ENCODE data around the gene TMEM243.
A peak's percentile ranks its signal among the peaks of the same experiment; 100 is the strongest.
"Not testable (repeated sequence)": the region's sequence is repeated elsewhere in the genome, so short reads cannot be mapped to it uniquely, and the experiment has no call there.

TMEM243 gene

DNA sequence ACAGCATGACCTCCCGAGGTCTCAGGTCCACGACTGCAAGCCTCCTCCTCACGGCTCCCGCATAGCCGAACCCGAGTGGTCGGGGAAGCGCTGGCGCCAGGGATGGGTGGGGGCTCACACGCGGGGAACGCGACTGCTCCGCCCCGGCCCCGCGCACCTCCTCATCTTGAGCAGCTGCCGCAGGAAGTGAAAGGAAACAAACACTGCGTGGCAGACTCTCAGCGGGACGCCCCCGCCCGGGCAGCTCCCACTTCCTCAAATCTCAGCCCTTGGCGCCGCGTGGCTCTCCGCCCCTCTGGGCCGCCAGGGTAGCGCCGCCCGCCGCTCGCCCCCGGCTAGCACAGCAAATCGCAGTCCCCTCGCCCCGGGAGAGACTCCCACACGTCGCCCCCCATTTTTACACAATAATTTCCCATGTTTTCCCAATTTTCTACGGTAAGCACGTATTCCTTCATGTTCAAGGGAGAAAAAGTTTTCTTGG lies at the start of gene TMEM243:
Gene TMEM243, minus strand, starts transcription at position 188 of the 481 bp plus-strand sequence. CDS start 229 bp downstream, outside the sequence.
- FAIRE-seq = no peak
- DNase-seq (ENCODE audit: insufficient read length, low spot score) = peak; percentile 29

- FAIRE-seq (no peak), DNase-seq (ENCODE audit: insufficient read length, low spot score) (no peak)
Observed at GRCh38 chr7:87267239-87267900, 47.8 kb upstream of the TMEM243 start.

- DNase-seq (ENCODE audit: insufficient read length, low spot score) (no peak), FAIRE-seq (no peak)
Observed at GRCh38 chr7:87263537-87263936, 44.0 kb upstream of the TMEM243 start.

DNA sequence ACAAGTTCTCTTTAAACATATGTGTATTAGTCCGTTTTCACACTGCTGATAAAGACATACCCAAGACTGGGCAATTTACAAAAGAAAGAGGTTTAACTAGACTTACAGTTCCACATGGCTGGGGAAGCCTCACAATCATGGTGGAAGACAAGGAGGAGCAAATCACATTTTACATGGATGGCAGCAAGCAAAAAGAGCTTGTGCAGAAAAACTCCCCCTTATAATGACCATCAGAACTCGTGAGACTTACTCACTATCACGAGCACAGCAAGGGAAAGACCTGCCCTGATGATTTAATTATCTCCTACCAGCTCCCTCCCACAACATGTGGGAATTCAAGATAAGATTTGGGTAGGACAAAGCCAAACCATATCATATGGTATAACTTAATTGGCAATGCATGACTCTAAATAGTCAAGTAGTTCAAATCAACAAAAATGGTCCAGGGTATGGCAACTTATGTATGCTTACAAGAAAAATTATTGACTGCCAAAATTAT lies 34.1 kb upstream of the TMEM243 start:
- no peak for FAIRE-seq
- DNase-seq (ENCODE audit: insufficient read length, low spot score) = no peak

DNA sequence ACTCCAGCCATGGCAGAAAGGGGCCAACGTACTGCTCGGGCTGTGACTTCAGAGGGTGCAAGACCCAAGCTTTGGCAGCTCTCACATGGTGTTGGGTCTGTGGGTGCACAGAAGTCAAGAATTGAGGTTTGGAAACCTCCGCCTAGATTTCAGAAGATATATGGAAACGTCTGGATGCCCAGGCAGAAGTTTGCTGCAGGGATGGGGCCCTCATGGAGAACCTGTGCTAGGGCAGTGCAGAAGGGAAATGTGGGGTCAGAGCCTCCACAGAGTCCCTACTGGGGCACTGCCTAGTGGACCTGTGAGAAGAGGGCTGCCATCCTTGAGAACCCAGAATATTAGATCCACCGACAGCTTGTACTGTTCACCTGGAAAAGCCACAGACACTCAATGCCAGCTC lies 26.1 kb upstream of the TMEM243 start:
- FAIRE-seq; DNase-seq (ENCODE audit: insufficient read length, low spot score): not testable (repeated sequence)

GRCh38 chr7:87238464-87239051 lies 19.0 kb upstream of the TMEM243 start:
- not testable (repeated sequence) for DNase-seq (ENCODE audit: insufficient read length, low spot score); FAIRE-seq

DNA sequence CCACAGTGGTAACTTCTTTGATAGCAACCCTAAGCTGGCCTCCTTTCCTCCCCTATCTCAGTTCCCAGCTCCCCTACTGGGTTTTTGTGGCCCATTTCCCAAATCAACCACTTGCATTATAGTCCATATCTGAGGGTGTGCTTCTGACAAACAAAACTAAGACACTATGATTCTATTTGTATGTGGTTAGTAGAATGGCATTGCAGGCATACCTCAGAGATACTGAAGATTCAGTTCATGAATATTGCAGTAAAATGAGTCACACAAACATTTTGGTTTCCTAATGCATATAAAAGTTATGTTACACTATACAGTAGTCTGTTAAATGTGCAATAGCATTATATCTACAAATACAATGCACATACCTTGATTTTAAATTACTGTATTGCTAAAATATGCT lies 15.4 kb upstream of the TMEM243 start:
- no peak for DNase-seq (ENCODE audit: insufficient read length, low spot score)

DNA sequence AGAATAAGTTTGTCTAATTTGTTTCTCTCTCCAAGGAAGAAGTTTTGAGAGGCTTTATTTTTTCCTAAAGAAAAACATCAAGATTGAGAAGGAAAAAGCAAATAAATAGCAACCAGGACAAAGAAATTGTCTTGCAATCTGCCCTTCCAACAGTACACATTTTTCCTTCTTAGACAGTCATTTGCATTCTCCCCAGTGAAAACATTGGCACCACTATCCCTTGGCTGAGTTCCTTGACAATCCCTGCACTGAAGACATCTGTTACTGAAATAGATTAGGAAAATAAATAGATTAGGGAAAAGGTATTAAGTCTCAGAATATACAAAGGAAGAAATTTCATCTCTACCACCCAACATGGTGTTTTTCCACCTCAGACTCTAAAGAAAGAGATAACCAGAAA lies 12.2 kb upstream of the TMEM243 start:
- FAIRE-seq = no peak
- no peak for DNase-seq (ENCODE audit: insufficient read length, low spot score)

More for the DNA sequence above, 15.4 kb upstream of the TMEM243 start:
- FAIRE-seq = no peak

DNA sequence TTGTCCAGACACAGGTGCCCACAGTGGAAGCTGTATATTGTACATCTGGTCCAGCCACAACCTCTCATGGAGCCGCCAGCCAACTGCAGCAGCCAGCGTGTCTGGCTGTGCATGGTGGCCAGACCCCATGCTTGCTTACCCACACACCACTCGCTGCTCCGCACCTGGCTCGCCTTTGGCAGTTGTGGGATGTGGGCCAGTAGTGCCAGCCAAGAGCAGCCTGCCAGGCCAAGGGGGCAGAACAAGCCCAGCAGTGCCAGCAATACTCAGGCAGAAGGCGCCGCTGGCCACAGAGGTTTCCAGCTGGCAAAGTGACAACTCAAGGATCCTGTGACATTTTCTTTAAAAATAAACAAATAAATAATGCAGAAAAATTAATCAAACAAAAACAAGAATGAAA lies 11.7 kb upstream of the TMEM243 start:
- DNase-seq (ENCODE audit: insufficient read length, low spot score) = no peak
- no peak for FAIRE-seq

DNA sequence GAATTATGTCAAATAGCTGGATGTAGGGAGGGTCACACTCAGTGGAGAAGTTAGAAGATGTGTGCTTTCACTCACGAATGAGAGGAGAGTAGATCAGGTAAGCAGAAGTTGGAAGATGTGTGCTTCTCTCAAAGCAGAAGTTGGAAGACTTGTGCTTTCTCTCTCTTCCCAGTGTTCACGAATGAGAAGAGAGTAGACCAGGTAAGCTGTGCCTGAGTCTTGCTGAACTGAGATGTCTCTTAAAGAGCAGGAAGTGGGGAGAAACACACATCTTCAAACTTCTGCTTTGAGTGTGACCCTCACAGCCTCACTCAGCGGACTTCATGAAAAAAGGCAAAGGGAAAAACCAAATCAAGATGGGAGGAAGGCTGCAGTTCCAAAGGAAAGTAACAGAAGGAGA lies 7.0 kb upstream of the TMEM243 start:
- DNase-seq (ENCODE audit: insufficient read length, low spot score) = no peak
- FAIRE-seq = no peak

- FAIRE-seq (no peak), DNase-seq (ENCODE audit: insufficient read length, low spot score) (no peak)
Observed at GRCh38 chr7:87225696-87226095, 6.2 kb upstream of the TMEM243 start.

- FAIRE-seq (no peak), DNase-seq (ENCODE audit: insufficient read length, low spot score) (no peak)
Observed at GRCh38 chr7:87223666-87224065, 4.1 kb upstream of the TMEM243 start.

- no peak for FAIRE-seq
- no peak for DNase-seq (ENCODE audit: insufficient read length, low spot score)
Observed at GRCh38 chr7:87220734-87221215, 1.2 kb upstream of the TMEM243 start.

- DNase-seq (ENCODE audit: insufficient read length, low spot score) = peak; percentile 58
Observed at GRCh38 chr7:87220026-87220733, 648 bp upstream of the TMEM243 start.

GRCh38 chr7:87218796-87219544 lies 562 bp downstream of the TMEM243 start:
- DNase-seq (ENCODE audit: insufficient read length, low spot score) (no peak), FAIRE-seq (no peak)

More at GRCh38 chr7:87220026-87220733, 648 bp upstream of the TMEM243 start:
- FAIRE-seq = no peak

DNA sequence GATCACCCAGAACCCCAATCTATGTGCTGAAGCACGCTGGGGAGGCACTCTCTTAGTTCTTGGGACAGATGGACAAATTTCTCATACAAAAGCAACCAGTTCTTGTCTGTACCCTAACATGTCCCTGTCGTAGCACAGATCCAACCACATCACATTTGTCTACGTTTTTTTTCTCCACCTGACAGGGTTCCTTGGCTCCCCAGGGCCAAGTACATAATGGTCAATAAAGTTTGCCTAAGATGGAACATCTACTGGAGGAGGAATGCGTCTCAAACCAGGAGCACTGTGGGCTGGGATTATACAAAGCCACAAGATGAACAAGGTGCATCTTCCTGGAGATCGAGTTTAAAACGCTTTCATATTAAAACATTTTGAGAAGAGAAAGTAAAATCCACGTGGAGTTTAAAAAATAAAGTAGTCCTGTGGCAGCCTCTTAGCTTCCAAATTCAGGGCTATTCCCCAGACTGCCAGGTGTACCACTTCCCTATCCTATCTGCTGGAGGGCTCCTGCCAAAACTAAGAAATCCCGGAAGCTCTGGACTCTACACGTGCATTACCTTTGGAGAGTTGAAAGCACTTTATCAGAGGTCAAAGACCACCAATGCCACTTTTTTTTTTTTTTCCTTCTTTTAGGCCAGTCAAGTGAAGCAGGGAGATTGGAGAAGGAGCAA lies 1.4 kb downstream of the TMEM243 start:
- no peak for DNase-seq (ENCODE audit: insufficient read length, low spot score)
- no peak for FAIRE-seq

GRCh38 chr7:87216701-87217508 lies 2.6 kb downstream of the TMEM243 start:
- FAIRE-seq (no peak), DNase-seq (ENCODE audit: insufficient read length, low spot score) (no peak)

DNA sequence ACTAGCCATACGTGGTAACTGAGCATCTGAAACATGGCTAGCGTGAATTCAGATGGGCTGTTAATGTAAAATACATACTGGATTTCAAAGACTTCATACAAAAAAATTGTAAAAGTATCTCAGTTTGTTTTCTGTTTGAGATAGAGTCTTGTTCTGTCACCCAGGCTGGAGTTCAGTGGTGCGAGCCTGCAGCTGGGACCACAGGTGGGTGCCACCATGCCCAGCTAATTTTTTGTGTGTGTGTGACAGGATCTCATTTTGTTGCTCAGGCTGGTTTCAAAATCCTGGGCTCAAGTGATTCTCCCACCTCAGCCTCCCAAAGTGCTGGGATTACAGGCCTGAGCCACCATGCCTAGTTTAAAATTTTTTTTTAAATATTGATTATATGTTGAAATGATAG lies 4.5 kb downstream of the TMEM243 start:
- FAIRE-seq = no peak
- DNase-seq (ENCODE audit: insufficient read length, low spot score) = no peak

DNA sequence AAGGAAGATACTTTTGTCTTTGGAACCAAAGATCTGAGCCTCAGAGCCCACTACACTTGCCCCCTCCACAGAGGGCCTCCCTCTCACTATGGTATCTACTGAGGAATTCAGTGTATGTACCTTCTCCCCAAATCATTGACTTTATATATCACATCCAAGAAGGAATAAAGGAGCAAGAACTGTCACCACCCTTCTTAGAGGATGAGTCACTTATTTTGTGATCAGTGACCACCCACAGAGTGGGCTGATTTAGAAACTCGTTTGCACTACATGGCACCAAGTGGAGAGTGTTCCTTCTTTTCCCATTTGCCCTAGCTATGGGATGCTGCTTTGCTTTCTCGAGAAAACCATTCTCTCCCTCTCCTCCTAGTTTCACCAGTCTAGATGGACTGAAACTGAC lies 5.7 kb downstream of the TMEM243 start:
- FAIRE-seq (no peak), DNase-seq (ENCODE audit: insufficient read length, low spot score) (no peak)

Data from HTR-8/SVneo (cell line).